ENCODE measurements around the gene ITGAD.
"Not testable (repeated sequence)": the region's sequence is repeated elsewhere in the genome, so short reads cannot be mapped to it uniquely, and the experiment has no call there.

The ITGAD gene

GRCh38 chr16:31440516-31441184 is 47.5 kb downstream of the ITGAD start:
- no peak for TF ChIP-seq OSR1 (CRISPR knock-in tag; IDR thresholded peaks at IDR 0.05)
- TF ChIP-seq TCF4 (CRISPR knock-in tag; IDR thresholded peaks at IDR 0.05; ENCODE audit: borderline replicate concordance): no peak
- no peak for TF ChIP-seq CREB5 (CRISPR knock-in tag; IDR thresholded peaks at IDR 0.05; ENCODE audit: low read depth)
- no peak for TF ChIP-seq SNAI2 (CRISPR knock-in tag; IDR thresholded peaks at IDR 0.05)
- no peak for TF ChIP-seq RARB (CRISPR knock-in tag; IDR thresholded peaks at IDR 0.05)
- TF ChIP-seq ESRRG (CRISPR knock-in tag; IDR thresholded peaks at IDR 0.05): no peak
- TF ChIP-seq BACH2 (CRISPR knock-in tag; IDR thresholded peaks at IDR 0.05; ENCODE audit: borderline replicate concordance): no peak
- no peak for TF ChIP-seq GLIS3 (CRISPR knock-in tag; IDR thresholded peaks at IDR 0.05)
- no peak for TF ChIP-seq TSHZ2 (CRISPR knock-in tag; IDR thresholded peaks at IDR 0.05)
- TF ChIP-seq PPARA (CRISPR knock-in tag; IDR thresholded peaks at IDR 0.05; ENCODE audit: borderline replicate concordance): no peak
- no peak for TF ChIP-seq TOX (CRISPR knock-in tag; IDR thresholded peaks at IDR 0.05; ENCODE audit: borderline replicate concordance)
- no peak for TF ChIP-seq ZC3H10 (CRISPR knock-in tag; IDR thresholded peaks at IDR 0.05)
- TF ChIP-seq, protein P1, sequence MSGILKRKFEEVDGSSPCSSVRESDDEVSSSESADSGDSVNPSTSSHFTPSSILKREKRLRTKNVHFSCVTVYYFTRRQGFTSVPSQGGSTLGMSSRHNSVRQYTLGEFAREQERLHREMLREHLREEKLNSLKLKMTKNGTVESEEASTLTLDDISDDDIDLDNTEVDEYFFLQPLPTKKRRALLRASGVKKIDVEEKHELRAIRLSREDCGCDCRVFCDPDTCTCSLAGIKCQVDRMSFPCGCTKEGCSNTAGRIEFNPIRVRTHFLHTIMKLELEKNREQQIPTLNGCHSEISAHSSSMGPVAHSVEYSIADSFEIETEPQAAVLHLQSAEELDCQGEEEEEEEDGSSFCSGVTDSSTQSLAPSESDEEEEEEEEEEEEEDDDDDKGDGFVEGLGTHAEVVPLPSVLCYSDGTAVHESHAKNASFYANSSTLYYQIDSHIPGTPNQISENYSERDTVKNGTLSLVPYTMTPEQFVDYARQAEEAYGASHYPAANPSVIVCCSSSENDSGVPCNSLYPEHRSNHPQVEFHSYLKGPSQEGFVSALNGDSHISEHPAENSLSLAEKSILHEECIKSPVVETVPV (CRISPR knock-in tag; IDR thresholded peaks at IDR 0.05): no peak
- no peak for TF ChIP-seq ZNF565 (CRISPR knock-in tag; conservative IDR thresholded peaks at IDR 0.05; ENCODE audit: low read depth)
- TF ChIP-seq ZNF70 (CRISPR knock-in tag; IDR thresholded peaks at IDR 0.05): no peak
- TF ChIP-seq ZFP3 (CRISPR knock-in tag; IDR thresholded peaks at IDR 0.05): no peak
- ATAC-seq: no peak

DNA sequence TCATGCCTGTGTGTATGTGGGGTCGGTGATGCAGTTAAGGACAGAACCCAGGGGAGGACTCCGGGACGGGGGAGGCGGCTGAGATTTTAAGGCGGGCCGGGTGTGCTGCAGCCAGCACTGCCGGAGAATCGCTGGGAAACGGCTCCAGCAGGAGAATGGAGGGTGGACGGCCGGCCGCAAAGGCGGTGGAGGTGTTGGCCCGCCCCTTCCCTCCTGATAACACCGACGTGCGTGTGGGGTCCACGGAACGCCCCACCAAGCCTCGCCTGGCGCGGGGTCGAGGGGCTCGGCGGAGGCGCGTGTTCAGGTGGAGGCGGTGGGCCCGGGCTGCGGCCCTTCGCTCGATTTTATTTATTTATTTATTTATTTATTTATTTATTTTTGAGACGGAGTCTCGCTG is 48.8 kb downstream of the ITGAD start:
- TF ChIP-seq GLIS3 (CRISPR knock-in tag; IDR thresholded peaks at IDR 0.05) (no peak), BACH2 (CRISPR knock-in tag; IDR thresholded peaks at IDR 0.05; ENCODE audit: borderline replicate concordance) (no peak), TOX (CRISPR knock-in tag; IDR thresholded peaks at IDR 0.05; ENCODE audit: borderline replicate concordance) (no peak), CSDC2 (CRISPR knock-in tag; IDR thresholded peaks at IDR 0.05) (no peak), OSR1 (CRISPR knock-in tag; IDR thresholded peaks at IDR 0.05) (no peak), CREB5 (CRISPR knock-in tag; IDR thresholded peaks at IDR 0.05; ENCODE audit: low read depth) (no peak), ZC3H10 (CRISPR knock-in tag; IDR thresholded peaks at IDR 0.05) (no peak), TCF4 (CRISPR knock-in tag; IDR thresholded peaks at IDR 0.05; ENCODE audit: borderline replicate concordance) (no peak), PPARA (CRISPR knock-in tag; IDR thresholded peaks at IDR 0.05; ENCODE audit: borderline replicate concordance) (no peak), ZNF565 (CRISPR knock-in tag; conservative IDR thresholded peaks at IDR 0.05; ENCODE audit: low read depth) (no peak)
- TF ChIP-seq, protein P2, sequence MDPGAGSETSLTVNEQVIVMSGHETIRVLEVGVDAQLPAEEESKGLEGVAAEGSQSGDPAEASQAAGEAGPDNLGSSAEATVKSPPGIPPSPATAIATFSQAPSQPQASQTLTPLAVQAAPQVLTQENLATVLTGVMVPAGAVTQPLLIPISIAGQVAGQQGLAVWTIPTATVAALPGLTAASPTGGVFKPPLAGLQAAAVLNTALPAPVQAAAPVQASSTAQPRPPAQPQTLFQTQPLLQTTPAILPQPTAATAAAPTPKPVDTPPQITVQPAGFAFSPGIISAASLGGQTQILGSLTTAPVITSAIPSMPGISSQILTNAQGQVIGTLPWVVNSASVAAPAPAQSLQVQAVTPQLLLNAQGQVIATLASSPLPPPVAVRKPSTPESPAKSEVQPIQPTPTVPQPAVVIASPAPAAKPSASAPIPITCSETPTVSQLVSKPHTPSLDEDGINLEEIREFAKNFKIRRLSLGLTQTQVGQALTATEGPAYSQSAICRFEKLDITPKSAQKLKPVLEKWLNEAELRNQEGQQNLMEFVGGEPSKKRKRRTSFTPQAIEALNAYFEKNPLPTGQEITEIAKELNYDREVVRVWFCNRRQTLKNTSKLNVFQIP (CRISPR knock-in tag; IDR thresholded peaks at IDR 0.05; ENCODE audit: borderline replicate concordance, low read depth): no peak
- TF ChIP-seq, protein P1 (CRISPR knock-in tag; IDR thresholded peaks at IDR 0.05): no peak
- ATAC-seq: no peak

- ATAC-seq: not testable (repeated sequence)
Measured at GRCh38 chr16:31445931-31446330, 52.8 kb downstream of the ITGAD start.
